Activated CD8-positive, alpha-beta memory T cell treated with anti-CD3 and anti-CD28 coated beads for 4 hours (primary cell): ENCODE measurements around the gene AHCTF1.

Source experiments
- DNase-seq, 2 donors: peaks; one replicate each; pipeline ENCODE4 v3.0.0-alpha.2; 2020; ENCODE audit warnings: low read depth in 2 of 2

AHCTF1 gene, protein sequence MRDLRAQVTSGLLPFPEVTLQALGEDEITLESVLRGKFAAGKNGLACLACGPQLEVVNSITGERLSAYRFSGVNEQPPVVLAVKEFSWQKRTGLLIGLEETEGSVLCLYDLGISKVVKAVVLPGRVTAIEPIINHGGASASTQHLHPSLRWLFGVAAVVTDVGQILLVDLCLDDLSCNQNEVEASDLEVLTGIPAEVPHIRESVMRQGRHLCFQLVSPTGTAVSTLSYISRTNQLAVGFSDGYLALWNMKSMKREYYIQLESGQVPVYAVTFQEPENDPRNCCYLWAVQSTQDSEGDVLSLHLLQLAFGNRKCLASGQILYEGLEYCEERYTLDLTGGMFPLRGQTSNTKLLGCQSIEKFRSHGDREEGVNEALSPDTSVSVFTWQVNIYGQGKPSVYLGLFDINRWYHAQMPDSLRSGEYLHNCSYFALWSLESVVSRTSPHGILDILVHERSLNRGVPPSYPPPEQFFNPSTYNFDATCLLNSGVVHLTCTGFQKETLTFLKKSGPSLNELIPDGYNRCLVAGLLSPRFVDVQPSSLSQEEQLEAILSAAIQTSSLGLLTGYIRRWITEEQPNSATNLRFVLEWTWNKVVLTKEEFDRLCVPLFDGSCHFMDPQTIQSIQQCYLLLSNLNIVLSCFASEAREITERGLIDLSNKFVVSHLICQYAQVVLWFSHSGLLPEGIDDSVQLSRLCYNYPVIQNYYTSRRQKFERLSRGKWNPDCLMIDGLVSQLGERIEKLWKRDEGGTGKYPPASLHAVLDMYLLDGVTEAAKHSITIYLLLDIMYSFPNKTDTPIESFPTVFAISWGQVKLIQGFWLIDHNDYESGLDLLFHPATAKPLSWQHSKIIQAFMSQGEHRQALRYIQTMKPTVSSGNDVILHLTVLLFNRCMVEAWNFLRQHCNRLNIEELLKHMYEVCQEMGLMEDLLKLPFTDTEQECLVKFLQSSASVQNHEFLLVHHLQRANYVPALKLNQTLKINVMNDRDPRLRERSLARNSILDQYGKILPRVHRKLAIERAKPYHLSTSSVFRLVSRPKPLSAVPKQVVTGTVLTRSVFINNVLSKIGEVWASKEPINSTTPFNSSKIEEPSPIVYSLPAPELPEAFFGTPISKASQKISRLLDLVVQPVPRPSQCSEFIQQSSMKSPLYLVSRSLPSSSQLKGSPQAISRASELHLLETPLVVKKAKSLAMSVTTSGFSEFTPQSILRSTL (N-terminal part only)

DNA sequence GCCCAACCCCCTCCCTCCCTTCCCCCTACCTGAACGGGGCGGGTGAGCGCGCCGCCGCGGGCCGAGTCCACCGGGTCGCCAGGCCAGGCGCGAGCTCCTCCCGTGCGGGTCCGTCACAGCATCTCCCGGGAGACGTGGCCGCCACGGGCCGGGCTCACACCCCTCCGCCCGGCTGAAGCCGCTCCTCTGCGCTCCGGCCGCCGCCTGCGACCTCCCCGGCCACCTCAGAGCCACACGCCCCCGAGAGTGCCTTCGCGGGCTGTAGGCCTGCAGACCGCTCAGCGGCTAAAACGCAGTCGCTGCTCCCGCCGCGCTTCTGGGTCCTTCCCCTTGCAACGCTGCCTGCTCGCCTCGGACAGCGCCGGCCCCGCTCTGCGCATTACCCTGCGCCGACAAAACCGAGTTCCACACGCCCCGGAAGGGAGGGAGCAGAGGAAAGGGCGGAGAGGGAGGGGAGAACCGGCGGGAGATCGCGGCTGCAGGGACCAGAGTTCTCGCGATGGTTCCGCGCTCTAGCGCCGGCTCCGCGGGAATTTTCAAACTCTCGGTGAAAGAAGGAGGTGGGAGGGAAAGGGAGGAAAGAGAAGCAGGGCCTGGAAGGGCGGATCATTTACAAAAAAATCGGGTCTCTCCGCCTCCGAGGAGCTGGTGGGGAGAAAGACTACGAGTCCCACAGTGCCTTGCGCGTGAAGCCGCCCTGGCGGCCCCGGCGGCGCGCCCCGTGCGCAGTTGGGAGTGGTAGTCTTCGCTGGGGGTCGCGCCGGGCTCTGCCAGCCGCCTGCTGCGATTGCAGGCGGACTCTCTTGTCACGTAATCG lies at the start of gene AHCTF1:
Gene AHCTF1, minus strand, starts transcription at position 400 of the 817 bp plus-strand sequence. CDS start 13,578 bp downstream, outside the sequence.
- DNase-seq: peak; percentile 85 to 90

DNA sequence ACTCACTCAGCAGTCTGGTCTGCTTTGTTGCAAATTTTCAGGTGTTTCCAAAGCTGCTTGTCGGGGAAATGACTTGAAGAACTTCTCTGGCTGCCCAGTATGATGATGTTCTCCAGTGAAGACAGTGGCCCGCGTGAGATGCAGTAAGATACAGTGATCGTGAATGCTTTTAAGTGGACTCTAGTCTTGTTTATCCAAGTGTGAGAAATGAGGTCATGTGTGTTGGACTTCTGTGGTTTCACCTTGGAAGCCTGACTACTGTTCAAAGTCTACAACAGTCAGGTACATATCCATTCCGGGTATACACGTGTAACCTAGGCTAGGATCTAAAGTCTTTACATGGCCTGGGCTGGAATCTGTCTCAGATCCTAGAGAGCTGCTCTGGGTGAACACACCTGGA lies 47.0 kb upstream of the AHCTF1 start:
- no peak for DNase-seq

DNA sequence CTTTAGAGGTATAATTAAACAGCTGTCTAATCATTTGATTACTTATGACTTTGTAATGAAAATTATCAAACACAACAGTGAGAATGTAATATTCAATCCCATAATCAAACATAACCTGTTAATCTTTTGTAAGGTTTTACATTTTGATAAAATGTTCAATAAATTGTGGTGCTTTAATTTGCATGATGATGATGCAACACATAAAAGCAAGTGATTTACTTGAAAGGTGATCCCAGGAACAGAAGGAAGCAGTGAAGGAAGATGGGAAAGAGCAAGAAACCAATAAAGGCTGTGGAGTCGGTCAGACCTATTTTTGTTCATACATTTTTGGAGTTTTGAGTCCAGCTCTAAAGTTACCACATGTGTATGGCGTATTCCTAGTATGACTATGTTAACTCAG lies 46.5 kb upstream of the AHCTF1 start:
- no peak for DNase-seq

DNA sequence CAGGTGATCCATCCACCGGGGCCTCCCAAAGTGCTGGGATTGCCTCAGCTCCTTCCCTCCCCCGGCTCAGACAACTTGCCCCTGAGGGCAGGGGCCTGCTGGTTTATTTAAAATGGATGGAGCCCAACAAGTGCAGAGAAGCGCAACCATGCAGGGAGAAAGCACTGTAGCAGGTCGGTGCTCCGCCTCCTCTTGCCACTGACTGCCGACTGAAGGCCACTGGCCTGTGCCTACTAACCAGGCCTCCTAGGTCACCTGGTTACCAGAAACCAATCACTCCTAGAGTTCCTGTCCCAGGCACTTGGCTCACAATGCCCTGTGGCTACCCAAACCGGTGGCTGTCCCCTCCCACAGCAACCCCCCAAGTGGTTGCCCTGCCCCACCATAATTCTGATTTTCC lies 40.2 kb upstream of the AHCTF1 start:
- DNase-seq: no peak

DNA sequence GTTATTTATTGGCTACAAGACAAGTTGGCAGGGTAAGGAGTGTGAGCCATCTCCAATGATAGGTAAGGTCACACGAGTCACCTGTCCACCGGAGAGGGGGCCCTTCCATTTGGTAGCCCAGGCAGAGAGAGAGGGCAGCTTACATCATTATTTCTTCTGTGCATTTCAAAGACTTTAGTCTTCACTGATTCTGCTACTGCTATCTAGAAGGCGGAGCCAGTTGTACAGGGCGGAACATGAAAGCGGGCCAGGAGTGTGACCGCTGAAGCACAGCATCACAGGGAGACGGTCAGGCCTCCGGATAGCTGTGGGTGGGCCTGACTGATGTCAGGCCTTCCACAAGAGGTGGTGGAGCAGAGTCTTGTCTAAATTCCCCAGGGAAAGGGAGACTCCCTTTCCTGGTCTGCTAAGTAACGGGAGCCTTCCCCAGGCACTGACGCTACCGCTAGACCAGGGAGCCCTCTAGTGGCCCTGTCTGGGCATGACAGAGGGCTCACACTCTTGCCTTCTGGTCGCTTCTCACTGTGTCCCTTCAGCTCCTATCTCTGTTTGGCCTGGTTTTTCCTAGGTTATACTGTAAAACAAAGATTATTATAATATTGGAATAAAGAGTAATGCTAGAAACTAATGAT lies 39.5 kb upstream of the AHCTF1 start:
- peak in 1 of 2 donors; percentile 14 for DNase-seq

DNA sequence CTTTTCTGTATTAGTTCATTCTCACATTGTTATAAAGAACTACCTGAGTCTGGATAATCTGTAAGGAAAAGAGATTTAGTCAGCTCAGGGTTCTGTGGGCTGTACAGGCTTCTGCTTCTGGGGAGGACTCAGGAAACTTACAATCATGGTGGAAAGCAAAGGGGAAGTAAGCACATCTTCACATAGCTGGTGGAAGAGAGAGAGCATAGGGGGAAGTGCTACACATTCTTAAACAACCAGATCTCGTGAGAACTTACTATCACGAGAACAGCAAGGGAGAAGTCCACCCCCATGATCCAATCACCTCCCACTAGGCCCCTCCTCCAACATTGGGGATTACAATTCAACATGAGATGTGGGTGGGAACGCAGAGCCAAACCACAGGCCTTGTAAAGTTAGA lies 37.9 kb upstream of the AHCTF1 start:
- no peak for DNase-seq

DNA sequence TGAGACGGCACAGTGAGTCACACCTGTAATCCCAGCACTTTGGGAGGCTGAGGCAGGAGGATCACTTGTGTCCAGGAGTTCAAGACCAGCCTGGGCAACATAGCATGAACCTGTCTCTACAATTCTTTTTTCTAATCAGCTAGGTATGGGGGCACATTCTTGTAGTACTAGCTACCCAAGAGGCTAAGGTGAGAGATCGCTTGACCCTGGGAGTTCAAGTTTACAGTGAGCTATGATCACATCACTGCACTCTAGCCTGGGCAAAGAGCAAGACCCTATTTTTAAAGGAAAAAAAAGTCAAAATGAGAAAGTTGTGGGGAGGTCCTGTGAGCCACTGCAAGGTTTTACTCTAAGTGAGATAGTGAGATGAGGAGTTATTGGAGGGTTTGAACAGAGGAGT lies 34.8 kb upstream of the AHCTF1 start:
- DNase-seq: no peak

DNA sequence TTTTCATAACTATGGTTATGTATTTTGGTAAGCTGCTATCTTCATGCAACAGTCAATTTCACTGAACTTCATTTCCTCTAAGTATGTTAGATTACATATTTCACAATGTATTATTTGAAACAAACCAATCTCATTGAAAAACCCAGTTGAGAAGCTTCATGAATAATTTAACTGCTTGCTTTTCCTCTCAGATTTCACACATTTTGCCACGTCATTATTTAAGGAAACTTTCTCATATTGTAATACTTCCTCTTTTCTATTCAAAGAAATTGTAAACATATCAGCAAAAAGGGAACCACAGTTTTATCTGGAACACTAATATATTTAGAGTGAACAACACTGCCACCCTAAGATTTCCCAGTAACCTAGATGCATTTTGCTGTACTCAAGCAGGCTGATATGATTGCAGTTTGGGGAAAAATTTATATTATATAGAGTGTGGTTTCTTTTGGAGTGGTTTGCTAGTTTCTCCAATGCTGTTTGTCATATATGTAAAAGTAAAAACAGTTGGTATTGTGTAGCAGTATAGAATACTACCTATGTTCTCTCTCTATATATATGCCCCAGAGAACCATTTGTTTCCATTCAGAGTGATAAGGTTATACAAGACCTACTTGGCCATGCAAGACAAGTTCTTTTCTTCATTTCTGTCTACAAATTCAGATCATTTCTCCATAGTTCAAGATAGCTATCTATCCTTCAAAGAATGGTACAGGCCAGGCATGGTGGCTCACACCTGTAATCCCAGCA lies 28.4 kb upstream of the AHCTF1 start:
- DNase-seq: no peak

DNA sequence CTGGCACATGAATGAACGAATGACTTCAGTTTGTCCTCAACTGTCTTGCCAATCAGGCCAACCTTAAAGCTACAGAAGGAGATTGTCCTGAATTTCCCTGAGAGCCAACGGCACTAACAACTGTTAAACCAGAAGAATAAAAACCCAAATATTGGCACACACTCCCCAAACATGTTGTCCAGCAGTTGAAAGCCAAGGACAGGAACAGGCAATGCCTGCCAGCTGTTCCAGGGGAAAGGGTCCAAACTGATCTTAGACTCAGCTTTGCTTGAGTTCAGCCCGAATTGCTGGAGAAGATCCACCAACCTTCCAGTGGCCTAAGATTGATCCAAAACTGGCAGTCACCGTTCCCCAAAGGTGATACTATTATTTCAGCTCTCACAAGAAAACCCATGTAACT lies 22.4 kb upstream of the AHCTF1 start:
- DNase-seq: no peak

DNA sequence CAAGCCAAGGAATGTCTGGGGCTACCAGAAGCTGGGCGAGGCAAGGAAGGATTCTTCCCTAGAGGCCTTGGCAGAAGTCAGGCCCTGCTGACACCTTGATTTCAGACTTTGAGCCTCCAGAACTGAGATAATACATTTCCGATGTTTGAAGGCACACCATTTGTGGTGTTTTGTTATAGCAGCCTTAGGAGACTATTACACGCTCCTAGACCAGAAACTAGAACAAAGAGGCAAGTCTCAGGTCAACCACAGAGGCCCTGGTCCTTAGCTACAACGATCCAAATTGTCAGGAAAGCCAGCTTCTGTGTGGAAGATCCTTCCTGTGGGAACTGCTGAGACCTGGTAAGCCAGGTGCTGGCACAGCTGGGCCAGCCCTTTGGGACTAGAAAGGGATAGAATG lies 19.7 kb upstream of the AHCTF1 start:
- no peak for DNase-seq

DNA sequence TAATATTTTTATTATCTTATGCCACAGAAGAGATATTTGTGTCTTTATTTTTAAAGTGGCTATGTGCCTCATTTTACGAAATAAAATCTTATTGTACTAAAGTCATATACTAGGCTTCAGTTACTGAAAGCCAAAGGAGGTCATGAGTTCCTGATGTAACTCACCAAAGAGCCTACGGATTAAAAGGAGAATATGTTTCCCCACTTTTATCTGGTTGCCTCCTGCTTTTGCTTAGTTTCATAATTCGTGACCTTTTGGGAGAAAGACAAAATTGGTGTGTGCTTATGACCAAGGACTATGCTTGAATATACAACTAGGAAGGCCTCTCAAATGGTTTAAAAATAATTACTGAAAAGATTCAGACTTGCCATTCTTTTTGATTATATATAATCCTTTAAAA lies 18.2 kb upstream of the AHCTF1 start:
- no peak for DNase-seq

DNA sequence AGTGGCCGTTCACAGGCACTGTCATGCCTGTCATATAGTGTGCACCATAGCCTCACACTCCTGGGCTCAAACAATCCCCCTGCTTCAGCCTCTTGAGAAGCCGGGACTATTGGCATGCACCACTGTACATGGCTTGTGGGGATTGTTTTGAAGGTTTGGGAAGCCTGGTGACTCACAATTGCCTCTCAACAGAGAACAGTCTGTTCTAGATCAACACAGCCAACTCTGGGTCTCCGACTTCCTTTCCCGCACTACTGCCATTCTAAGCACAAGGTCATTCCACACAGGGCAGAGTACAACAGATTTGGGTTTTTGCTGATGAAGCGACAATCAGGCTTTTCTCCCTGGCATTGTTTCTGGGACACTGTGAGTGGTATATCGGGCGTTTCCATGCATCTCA lies 15.5 kb upstream of the AHCTF1 start:
- no peak for DNase-seq

DNA sequence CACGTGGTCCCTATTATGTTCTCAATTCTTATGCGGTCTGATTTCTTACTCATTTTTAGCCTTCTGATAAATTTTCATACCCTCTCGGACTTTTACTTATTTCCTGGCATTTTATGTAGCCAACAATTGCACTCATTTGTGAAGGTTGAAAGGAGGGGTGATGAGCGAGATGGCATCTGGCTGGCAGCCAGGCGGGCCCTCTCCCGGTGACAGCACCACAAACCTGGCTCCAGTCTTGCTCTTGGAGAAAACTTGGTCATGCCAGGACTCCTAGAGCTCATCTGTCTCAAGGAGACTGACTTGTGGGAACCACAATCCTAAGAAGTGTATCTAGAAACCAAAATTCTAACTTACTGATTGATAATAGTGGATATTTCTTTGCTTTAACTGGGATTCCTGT lies 14.6 kb upstream of the AHCTF1 start:
- no peak for DNase-seq

DNA sequence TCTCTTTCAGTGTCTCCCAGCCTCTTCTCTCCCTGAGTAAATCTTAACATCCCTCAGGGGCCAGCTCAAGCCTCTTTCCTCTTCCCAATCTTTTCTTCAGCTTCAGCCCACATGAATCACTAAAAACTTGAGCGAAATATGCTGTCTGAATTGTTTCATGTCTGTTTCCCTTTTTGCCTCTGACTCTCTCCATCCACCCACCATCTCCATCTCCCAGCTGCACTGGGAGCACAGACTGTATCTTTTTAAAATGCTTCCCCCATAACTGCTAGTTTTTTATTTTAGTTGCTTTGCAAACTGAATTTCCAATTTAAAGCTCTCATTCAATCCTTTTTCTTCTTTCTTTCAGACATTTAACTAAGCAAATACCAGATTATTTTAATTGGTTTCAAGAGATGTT lies 3.0 kb upstream of the AHCTF1 start:
- DNase-seq: no peak

DNA sequence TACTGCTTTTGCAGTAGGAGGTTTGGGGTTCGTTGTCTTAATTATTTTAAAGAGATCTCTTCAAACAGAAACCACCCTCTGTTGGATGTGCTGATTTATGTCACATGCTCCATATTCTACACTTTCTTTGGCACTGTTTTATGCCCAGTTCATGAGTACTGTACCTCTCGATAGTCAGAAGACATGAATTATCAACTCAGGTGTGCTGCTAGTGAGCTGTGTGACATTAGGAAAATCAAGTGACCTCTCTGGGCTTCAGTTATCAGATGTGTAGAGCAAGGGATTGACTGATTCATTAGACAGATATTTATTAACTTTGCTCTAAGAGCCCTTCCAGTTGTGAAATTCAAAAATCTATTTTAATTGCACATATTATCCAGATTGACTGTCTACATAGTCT lies 2.1 kb upstream of the AHCTF1 start:
- no peak for DNase-seq

DNA sequence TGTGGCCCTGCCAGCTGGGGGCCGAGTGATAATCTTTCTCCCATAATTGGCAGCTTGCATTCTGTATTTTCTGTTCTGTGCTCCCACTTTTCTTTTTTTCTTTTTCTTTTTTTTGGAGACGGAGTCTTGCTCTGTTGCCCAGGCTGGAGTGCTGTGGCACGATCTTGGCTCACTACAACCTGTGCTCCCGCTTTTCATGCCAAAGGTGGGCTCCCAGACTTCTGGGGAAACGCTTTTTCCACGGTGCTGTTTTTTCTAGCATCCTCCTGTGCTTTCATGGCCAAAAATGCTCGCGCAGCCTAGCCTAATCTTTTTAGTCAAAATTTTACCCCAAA lies 585 bp upstream of the AHCTF1 start:
- DNase-seq: no peak

DNA sequence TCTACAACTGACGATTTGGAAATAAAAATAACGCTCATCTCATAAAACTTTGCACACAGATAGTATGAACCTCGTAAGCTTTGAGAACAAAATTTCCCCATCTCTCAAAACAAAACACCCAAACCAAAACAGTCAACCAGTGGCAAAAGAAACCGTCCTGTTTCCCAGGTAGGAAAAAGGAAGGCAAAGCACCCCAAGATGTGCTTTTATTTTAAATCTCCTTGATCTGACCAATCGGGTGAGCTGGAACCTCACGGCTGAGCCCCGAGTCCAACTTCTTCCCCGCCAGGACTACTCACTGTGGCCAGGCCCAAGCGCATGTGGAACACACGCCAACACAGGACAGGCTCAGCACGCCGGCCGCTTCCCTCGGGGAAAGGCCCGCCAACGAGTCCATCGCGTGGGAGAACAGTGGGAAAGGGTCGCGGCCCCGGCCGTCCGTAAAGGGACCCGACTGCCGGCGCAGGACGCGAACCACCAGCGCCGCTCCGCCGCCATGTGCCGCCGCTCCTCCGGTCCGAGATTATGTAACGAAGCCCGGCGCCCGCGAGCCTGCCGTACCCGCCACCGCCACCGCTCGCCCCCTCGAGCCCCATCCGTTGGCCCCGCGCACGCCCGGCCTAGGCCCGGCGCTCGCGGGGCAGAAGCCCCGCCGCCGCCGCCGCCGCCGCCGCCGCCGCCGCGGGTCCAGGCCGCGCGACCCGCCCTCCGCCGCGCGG lies 759 bp downstream of the AHCTF1 start:
- DNase-seq: peak in 1 of 2 donors; percentile 5

DNA sequence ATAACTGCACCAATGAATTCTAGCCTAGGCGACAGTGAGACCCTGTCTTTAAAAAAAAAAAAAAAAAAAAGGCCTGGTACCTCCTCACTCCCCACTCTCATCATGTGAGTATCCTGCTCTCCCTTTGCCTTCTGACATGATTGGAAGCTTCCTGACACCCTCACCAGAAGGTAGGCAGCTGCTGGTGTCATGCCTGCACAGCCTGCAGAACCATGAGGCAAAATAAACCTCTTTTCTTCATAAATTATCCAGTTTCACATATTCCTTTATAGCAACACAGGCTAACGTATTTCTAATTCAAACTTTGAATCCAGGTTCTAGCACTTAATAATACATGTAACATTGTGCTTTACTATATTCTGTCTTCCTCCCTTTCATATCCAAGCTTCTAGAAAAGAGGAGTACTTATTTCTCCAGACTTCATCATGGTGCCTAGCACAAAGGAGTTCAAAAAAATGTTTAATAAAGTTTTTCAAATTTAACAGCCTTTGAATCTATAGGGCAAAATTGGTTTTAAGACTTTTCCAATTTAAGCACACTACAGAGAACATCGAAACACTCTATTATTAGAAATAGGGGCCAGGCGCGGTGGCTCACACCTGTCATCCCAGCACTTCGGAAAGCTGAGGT lies 5.6 kb downstream of the AHCTF1 start:
- DNase-seq: no peak

DNA sequence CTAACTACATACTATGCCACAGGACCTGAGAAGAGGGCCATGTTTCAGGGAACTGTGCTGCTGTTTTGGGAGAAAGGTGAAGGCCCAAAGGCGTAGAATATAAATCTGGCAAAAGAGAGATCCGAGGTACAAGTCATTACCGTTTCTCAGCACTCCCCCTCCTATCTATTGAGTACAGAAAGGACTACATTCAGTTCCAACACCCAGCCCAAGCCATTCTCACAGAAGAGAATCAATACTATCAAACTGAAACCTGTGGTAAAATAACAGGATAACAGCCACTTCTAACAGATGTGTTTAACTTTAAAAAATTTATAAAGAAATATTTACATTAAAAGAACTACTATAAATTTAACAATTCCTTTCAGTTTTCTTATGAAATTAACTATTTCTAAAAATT lies 7.8 kb downstream of the AHCTF1 start:
- DNase-seq: no peak
